ENCODE data around the gene KCNAB2. TPM values are rescaled to one million over a fixed set of nuclear protein-coding genes. Genes with fewer than 3 reads are reported as not detected.

The KCNAB2 gene
- total RNA-seq, 1 donor from 2014 or later = 3.6 TPM

- ATAC-seq = no peak
Measured at GRCh38 chr1:6098303-6099215, 52.9 kb downstream of the KCNAB2 start.

DNA sequence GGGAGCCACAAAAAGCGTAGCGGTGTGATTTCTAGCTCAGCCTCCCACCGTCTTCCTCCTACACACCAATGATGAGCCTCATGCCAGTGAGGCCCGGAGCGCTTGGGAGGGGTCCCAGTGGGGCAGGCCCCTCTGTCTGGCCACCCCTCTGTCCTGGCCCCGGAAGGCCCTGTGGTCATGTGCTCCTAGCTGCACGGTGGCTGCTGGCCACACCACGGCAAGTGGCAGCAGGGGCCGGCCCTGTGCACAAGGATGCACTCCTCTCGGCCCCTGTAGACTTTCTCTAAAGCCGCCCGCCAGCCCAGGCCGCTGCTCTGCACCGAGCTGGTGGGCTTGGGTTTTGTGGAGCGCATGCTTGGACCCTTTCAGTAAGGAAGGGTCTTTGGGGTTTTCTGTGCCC is 53.6 kb downstream of the KCNAB2 start:
- ATAC-seq = no peak

DNA sequence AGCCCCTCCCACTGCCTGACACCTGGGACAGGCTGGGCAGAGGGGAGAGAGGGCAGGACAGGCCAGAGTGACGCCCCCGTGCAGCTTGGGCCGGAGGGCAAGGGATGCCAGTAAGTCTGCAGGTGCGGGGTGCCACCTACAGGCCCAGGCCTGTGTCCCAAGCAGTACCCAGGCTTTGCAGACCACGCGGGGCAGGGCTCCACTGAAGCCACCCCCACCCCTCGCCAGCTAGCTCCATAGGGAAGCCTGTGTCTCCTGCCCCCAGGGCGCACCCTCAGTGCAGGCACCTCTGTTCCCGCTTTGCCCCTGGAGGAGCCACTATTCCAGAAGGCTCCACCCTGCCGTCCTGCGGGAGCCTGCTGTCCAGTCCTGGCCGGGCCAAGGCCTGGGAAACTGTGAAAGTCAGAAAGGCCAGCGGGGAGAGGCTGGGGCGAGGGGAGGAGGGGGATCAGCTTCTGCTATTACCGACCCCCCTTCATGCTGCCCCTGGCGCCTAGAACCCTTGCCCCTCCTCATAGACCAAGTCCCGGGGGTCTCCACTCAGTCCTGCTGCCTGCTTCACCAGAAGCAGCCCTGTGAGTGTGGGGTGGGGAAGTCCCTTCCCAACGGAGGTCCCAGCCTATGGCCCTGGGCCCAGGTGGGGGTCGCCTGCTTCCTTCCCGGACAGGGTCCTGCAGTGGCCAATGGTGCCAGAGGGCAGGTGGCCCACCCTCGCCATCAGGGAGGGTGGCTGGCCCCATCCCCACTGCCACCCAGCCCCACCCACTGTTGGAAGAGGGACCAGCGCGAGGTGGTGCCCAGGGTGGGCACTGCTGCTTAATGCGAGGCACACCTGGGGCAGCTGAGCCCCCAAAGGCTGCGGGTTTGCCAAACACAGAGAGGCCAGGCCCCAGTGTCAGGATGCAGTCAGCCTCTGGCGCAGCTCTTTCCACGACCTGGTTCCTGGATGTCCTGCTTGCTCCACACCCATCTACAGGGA is 54.4 kb downstream of the KCNAB2 start:
- peak; percentile 24 for ATAC-seq

DNA sequence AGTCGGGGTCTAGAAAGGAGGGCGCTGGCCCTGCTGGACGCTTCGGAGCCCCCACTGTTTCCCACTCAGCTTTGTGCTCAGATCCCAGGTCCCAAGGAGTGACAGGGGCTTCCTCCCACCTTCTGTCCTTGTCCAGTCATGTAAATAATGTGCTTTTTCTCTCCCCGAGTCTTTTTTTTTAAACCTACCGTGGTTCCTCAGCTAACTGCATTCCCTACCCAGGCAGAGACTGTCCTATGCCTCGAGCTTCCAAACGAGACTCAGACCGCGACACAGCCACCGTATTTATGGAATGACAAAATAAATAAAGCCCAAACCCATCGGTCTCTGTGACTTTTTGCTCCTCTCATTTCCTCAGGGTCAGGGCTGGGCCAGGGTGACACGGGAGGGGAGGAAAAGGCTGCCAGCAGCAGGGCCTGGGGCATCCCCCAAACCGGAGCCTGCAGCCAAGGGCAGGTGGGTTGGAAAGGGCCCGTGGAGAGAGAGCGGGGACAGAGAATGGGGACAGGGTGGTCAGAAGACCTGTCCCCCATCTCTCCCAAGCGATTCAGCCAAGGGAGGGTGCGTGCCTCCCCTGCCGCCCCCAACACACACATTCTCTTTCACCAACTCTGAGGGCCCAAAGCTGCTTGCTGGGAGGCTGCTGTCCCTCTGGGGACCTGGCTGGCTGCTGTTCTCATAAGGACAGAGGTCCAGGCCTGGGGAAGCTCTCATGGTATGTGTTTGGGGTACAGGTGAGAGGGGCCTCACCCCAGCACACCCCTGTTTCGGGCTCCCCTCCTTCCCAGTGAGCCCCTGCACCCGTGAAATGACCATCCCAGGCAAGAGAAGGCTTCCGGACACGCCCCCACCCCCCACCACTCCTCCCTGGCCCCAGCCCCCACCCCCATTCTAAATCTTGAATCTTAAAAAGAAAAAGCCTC is 55.4 kb downstream of the KCNAB2 start:
- ATAC-seq = no peak

GRCh38 chr1:6101826-6102531 is 56.3 kb downstream of the KCNAB2 start:
- ATAC-seq = no peak

DNA sequence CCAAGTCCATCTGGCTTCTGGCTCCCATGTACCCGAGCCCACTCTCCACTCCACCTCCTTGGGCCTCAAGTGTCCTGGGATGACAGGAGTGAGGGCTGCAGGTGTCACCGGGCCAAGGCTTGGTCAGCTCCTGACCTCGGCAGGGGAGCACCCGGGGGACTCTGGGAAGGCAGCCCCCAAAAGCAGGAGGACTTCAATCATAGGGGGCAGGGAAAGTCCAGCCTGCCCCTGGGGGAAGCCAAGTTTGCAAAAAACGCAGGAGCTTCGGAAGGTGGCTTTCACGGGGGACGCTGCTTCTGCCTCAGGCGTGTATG is 56.8 kb downstream of the KCNAB2 start:
- no peak for ATAC-seq

GRCh38 chr1:6103111-6103853 is 57.6 kb downstream of the KCNAB2 start:
- ATAC-seq = no peak

GRCh38 chr1:6103854-6104530 is 58.3 kb downstream of the KCNAB2 start:
- no peak for ATAC-seq

GRCh38 chr1:6104631-6105030 is 58.9 kb downstream of the KCNAB2 start:
- no peak for ATAC-seq

DNA sequence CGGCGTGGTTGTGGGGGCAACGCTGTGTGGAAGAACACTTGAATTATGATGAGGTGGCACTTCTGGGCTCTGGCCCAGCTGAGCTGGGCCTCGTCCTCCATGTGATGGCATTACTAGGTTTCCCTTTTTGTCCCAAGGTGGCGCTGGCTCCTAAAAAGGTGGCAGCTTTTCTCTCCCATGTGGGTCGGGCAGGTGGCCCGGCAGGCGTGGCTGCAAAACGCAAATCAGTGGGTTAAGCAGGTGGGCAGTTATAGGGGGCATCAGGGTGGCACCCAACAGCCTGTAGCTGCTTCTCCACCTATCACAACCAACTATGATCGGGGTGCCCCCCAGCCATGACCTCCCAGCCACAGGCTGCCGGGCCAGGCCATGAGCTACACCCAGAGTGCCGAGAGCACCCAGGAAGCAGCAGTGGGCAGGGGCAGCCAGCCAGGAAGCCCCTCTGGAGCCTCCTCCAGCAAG is 59.6 kb downstream of the KCNAB2 start:
- ATAC-seq = no peak

DNA sequence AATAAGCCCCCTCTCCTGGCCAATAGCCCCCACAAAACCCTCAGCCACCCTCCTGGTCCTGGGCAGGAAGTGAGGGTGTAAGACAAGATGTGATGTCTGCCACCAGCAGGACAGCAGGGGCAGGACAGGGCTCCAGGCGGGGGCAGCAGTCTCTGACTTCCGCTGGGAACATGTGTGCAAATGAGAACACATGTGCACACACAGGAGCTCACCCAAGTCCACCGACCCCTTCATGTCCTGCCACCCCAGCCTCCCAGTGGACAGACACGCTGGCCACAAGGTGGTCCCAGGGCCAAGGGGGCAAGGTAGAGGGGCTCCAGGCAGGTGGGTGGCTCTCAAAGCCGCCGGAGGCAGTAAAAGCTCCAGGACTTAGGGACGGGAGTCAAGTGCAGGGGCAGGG is 60.1 kb downstream of the KCNAB2 start:
- ATAC-seq = no peak

DNA sequence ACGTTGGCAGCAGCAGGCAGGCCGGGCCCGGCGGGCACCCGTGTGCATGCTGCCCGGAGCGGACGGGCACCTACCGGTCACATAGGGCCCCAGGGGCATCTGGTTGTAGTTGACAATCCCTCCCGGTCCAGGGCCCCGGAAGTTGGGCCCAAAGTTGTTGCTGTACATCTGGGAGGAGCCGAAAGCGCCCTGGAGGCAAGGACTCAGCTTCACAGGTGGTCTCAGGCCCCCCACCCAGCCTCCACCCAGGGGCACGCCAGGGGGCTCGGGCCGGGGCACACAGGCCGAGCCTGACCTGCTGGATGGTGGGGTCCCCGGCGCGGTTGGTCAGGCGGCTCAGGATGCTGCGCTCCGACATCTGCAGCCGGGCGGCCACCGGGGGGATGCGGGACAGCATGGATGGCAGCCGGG is 60.6 kb downstream of the KCNAB2 start:
- no peak for ATAC-seq

DNA sequence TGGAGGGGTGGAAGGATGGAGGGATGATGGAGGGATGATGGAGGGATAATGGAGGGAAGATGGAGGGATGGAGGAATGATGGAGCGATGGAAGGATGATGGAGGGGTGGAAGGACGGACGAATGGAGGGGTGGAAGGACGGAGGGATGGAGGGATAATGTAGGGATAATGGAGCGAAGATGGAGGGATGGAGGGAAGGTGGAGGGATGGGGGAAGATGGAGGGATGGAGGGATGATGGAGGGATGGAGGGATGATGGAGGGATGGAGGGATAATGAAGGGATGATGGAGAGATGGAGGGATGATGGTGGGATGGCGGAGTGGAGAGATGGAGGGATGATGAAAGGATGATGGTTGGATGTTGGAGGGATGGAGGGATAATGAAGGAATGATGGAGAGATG is 61.3 kb downstream of the KCNAB2 start:
- no peak for ATAC-seq

DNA sequence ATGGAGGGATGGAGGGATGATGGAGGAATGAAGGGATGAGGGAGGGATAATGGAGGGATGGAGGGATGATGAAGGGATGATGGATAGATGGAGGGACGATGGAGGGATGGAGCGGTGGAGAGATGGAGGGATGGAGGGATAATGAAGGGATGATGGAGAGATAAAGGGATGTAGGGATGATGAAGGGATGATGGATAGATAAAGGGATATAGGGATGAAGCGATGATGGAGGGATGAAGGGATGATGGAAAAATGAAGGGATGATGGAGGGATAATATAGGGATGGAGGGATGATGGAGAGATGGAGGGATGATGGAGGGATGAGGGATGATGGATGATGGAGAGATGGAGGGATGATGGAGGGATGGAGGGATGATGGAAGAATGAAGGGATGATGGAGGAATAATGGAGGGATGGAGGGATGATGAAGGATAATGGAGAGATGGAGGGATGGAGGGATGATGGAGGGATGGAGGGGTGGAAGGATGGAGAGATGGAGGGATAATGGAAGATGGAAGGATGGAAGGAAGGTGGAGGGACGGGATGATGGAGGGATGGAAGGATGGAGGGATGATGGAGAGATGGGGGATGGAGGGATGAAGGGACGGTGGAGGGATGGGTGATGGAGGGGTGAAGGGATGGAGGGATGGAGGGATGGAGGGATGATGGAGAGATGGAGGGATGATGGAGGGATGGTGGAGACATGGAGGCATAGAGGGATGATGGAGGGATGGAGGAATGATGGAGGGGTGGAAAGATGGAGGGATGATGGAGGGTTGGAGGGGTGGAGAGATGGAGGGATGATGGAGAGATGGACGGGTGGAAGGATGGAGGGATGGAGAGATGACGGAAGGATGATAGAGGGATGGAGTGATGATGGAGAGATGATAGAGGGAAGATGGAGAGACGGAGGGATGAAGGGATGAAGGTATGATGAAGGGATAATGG is 62.0 kb downstream of the KCNAB2 start:
- no peak for ATAC-seq

DNA sequence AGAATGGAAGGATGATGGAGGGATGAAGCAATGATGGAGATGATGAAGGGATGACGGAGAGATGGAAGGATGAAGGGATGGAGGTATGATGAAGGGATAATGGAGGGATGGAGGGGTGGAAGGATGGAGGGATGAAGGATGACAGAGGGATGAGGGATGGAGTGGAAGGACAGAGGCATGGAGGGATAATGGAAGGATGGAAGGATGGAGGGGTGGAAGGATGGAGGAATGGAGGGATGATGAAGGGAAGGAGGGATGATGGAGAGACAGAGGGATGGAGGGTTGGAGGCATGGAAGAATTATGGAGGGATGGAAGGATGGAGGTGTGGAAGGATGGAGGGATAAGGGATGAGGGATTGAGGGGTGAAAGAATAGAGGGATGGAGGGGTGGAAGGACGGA is 62.8 kb downstream of the KCNAB2 start:
- no peak for ATAC-seq

- ATAC-seq = peak; percentile 75
Measured at GRCh38 chr1:6108937-6109614, 63.4 kb downstream of the KCNAB2 start.

DNA sequence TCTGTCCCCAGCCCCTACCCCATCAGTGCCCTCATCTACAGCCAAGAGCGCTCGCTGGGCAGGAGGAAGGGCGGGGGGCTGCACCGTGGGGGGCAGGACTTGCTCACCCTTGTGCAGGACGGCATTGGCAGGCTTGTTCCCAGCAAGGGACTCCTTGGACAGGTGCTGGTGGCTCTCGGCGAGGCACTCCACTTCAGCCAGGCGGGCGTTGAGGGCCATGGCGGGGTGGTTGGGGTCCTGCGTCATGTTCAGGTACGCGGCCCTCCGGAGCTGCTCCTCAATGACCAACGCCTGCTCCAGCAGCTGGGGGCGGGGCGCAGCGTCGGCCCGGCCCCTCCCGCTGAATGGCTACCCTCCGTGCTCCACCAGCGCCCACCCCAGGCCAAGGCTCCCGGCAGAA is 64.0 kb downstream of the KCNAB2 start:
- no peak for ATAC-seq

DNA sequence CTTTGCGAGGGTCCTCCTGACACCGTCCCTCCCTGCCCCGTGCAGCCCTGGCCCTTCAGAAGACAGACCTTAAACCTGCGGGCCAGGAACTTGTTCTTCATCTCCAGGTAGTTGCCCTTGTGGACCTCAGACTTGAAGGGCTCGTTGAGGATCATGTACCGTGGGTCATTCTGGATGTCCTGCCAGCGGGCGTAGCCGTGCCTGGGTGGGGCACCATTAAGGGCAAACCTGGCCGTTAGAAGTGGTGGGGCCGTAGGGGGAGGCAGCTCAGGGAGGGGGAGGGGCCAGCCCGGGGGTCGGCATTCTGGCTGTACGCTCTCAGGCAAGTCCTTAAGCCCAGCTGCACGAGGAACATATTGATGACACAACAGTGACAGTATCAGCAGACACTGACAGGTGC is 64.6 kb downstream of the KCNAB2 start:
- ATAC-seq = no peak

DNA sequence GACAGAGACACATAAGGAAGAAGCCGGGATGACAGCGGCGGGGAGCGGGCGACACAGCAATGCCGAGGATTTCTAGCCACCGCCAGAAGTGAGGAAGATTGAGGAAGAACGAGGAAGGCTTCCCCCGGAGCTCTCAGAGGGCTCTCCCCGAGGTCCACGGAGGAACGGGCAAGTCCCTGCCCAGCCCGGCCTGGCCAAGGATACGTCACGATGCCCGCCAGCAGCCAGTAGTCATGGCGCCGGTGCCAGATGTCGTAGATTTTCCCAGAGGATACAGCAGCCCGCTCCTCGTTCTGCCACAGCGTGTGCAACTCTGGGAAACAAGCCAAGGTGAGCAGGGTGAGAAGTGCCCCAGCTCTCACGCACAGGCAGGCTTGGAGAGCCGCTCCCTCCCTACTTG is 65.9 kb downstream of the KCNAB2 start:
- no peak for ATAC-seq
